WTC11 (cell line): ENCODE measurements around the gene RASGRF2. TPM values are rescaled to one million over a fixed set of nuclear protein-coding genes. Genes with fewer than 3 reads are reported as not detected.

Experiments
- ATAC-seq: fragments of 200-7000 bp; cut with Tn5 transposase; 2 replicates; pipeline ENCODE4 v1.10.0; 2021; ENCODE audit warnings: mild to moderate bottlenecking, moderate library complexity
- CTCF ChIA-PET: fragments of 300-600 bp; sonication (Branson Sonifier 250); formaldehyde crosslinking; loops from one replicate; lab custom pipeline; 2021; ENCODE audit warnings: antibody characterized with exemption; lab: Charles Lee
- POLR2A ChIA-PET: fragments of 350-600 bp; sonication (Branson Sonifier 250); formaldehyde crosslinking; loops from one replicate; lab custom pipeline; 2021; ENCODE audit warnings: antibody characterized with exemption; lab: Charles Lee
- DNase-seq: peaks from one replicate; pipeline ENCODE4 v3.0.0; 2021; ENCODE audit warnings: low spot score
- H3K27ac Mint-ChIP-seq: 2 replicates; pipeline ENCODE4 v1.8.0; 2021; ENCODE audit warnings: mixed read lengths
- H3K27me3 Mint-ChIP-seq: 2 replicates; pipeline ENCODE4 v1.8.0; 2021; ENCODE audit warnings: low read depth, mild to moderate bottlenecking, moderate library complexity, mixed read lengths
- H3K36me3 Mint-ChIP-seq: 2 replicates; pipeline ENCODE4 v1.8.0; 2021; ENCODE audit warnings: mixed read lengths
- H3K4me1 Mint-ChIP-seq: 2 replicates; pipeline ENCODE4 v1.8.0; 2022; ENCODE audit warnings: mixed read lengths
- H3K4me3 Mint-ChIP-seq: 2 replicates; pipeline ENCODE4 v1.8.0; 2021; ENCODE audit warnings: mild to moderate bottlenecking, moderate library complexity, mixed read lengths
- H3K9me3 Mint-ChIP-seq: 2 replicates; pipeline ENCODE4 v1.8.0; 2021; ENCODE audit warnings: mixed read lengths
- ATF6 ChIP-seq: sonication (generic); formaldehyde crosslinking; IDR thresholded peaks from 2 replicates; pipeline ENCODE4 v1.8.1; 2023; ENCODE audit warnings: mild to moderate bottlenecking, missing genetic modification reagents
- FOXK1 ChIP-seq: sonication (generic); formaldehyde crosslinking; IDR thresholded peaks from 2 replicates; pipeline ENCODE4 v1.8.0; 2022; ENCODE audit warnings: mild to moderate bottlenecking, moderate library complexity, missing genetic modification reagents
- MYBL2 ChIP-seq: sonication (generic); formaldehyde crosslinking; IDR thresholded peaks from 2 replicates; pipeline ENCODE4 v1.8.1; 2023; ENCODE audit warnings: mild to moderate bottlenecking, moderate library complexity, missing genetic modification reagents
- SP1 ChIP-seq: sonication (generic); formaldehyde crosslinking; conservative IDR thresholded peaks from 2 replicates; pipeline ENCODE4 v1.8.1; 2022; ENCODE audit warnings: missing genetic modification reagents
- ZNF219 ChIP-seq: sonication (generic); formaldehyde crosslinking; IDR thresholded peaks from 2 replicates; pipeline ENCODE4 v1.8.0; 2023; ENCODE audit warnings: missing genetic modification reagents, mild to moderate bottlenecking, borderline replicate concordance
- ZNF416 ChIP-seq: fragments of 250-450 bp; sonication (Bioruptor Pico); IDR thresholded peaks from 2 replicates; pipeline ENCODE4 v1.9.0; 2021; ENCODE audit warnings: mild to moderate bottlenecking, inconsistent platforms
- total RNA-seq: library from RNA; stranded (reverse); gene quantifications from 3 replicates; pipeline ENCODE4 v1.2.3, GENCODE V29; 2021
- TF ChIP-seq, protein P1 (sequence below): sonication (generic); formaldehyde crosslinking; conservative IDR thresholded peaks from 2 replicates; pipeline ENCODE4 v1.8.1; 2022; ENCODE audit warnings: mild to moderate bottlenecking, missing genetic modification reagents
- TF ChIP-seq, protein P2 (sequence below): sonication (generic); formaldehyde crosslinking; IDR thresholded peaks from 2 replicates; pipeline ENCODE4 v1.8.1; 2023; ENCODE audit warnings: mild to moderate bottlenecking, missing genetic modification reagents
- TF ChIP-seq, protein P3 (sequence below): sonication (generic); formaldehyde crosslinking; IDR thresholded peaks from 2 replicates; pipeline ENCODE4 v1.8.0; 2022; ENCODE audit warnings: mild to moderate bottlenecking, missing genetic modification reagents
- TF ChIP-seq, protein P4 (sequence below): sonication (generic); formaldehyde crosslinking; IDR thresholded peaks from 2 replicates; pipeline ENCODE4 v1.8.1; 2022; ENCODE audit warnings: missing genetic modification reagents, borderline replicate concordance
- TF ChIP-seq, protein P5 (sequence below): sonication (generic); formaldehyde crosslinking; IDR thresholded peaks from 2 replicates; pipeline ENCODE4 v1.8.1; 2022; ENCODE audit warnings: mild to moderate bottlenecking, missing genetic modification reagents, moderate library complexity, borderline replicate concordance
- TF ChIP-seq, protein P6 (sequence below): sonication (generic); formaldehyde crosslinking; IDR thresholded peaks from 2 replicates; pipeline ENCODE4 v1.8.0; 2023; ENCODE audit warnings: mild to moderate bottlenecking, missing genetic modification reagents

RASGRF2 gene
- total RNA-seq, 1 experiment from 2014 or later, result 17.6 TPM

DNA sequence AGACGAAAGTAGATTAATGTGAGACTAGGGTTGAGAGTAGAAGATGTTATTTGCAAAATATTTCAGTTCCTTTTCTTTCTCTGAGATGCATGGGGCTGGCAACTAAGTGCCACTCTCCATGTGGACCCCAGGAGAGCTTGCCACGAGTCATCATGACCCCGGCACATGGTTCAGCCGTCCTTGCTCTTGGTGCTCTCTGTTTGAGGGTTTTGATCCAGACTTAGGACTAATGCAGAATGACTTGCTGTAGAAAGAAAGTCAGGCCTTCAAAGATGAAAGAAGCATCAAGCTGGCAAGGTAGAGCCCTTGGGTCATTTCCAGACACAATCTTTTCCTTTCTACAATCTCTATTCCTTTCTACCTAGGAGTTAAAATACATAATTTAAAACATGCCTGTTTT, 84.7 kb downstream of the RASGRF2 start (continued):
- TF ChIP-seq ATF6 (CRISPR knock-in tag), result no peak
- TF ChIP-seq, protein P1, sequence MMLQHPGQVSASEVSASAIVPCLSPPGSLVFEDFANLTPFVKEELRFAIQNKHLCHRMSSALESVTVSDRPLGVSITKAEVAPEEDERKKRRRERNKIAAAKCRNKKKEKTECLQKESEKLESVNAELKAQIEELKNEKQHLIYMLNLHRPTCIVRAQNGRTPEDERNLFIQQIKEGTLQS, result no peak
- TF ChIP-seq MYBL2, result no peak
- TF ChIP-seq, protein P2, sequence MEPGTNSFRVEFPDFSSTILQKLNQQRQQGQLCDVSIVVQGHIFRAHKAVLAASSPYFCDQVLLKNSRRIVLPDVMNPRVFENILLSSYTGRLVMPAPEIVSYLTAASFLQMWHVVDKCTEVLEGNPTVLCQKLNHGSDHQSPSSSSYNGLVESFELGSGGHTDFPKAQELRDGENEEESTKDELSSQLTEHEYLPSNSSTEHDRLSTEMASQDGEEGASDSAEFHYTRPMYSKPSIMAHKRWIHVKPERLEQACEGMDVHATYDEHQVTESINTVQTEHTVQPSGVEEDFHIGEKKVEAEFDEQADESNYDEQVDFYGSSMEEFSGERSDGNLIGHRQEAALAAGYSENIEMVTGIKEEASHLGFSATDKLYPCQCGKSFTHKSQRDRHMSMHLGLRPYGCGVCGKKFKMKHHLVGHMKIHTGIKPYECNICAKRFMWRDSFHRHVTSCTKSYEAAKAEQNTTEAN, result no peak
- TF ChIP-seq, all 79 proteins: peak for 0

- DNase-seq, result no peak
- Mint-ChIP-seq H3K36me3 (peaks cover 3% of the 10 kb centered on the region), H3K4me3 (no peak overlapping the region), H3K4me1 (peaks cover 7% of the 10 kb centered on the region)
- TF ChIP-seq, protein P3, sequence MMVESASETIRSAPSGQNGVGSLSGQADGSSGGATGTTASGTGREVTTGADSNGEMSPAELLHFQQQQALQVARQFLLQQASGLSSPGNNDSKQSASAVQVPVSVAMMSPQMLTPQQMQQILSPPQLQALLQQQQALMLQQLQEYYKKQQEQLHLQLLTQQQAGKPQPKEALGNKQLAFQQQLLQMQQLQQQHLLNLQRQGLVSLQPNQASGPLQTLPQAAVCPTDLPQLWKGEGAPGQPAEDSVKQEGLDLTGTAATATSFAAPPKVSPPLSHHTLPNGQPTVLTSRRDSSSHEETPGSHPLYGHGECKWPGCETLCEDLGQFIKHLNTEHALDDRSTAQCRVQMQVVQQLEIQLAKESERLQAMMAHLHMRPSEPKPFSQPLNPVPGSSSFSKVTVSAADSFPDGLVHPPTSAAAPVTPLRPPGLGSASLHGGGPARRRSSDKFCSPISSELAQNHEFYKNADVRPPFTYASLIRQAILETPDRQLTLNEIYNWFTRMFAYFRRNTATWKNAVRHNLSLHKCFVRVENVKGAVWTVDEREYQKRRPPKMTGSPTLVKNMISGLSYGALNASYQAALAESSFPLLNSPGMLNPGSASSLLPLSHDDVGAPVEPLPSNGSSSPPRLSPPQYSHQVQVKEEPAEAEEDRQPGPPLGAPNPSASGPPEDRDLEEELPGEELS (CRISPR knock-in tag), result no peak
- TF ChIP-seq FOXK1 (no peak), ZNF416 (CRISPR knock-in tag) (no peak), SP1 (CRISPR knock-in tag) (no peak), ZNF219 (CRISPR knock-in tag) (no peak)
- TF ChIP-seq, protein P4, sequence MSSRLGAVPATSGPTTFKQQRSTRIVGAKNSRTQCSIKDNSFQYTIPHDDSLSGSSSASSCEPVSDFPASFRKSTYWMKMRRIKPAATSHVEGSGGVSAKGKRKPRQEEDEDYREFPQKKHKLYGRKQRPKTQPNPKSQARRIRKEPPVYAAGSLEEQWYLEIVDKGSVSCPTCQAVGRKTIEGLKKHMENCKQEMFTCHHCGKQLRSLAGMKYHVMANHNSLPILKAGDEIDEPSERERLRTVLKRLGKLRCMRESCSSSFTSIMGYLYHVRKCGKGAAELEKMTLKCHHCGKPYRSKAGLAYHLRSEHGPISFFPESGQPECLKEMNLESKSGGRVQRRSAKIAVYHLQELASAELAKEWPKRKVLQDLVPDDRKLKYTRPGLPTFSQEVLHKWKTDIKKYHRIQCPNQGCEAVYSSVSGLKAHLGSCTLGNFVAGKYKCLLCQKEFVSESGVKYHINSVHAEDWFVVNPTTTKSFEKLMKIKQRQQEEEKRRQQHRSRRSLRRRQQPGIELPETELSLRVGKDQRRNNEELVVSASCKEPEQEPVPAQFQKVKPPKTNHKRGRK (CRISPR knock-in tag), result no peak
- TF ChIP-seq, protein P5, sequence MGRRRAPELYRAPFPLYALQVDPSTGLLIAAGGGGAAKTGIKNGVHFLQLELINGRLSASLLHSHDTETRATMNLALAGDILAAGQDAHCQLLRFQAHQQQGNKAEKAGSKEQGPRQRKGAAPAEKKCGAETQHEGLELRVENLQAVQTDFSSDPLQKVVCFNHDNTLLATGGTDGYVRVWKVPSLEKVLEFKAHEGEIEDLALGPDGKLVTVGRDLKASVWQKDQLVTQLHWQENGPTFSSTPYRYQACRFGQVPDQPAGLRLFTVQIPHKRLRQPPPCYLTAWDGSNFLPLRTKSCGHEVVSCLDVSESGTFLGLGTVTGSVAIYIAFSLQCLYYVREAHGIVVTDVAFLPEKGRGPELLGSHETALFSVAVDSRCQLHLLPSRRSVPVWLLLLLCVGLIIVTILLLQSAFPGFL, result no peak
- TF ChIP-seq, protein P6, sequence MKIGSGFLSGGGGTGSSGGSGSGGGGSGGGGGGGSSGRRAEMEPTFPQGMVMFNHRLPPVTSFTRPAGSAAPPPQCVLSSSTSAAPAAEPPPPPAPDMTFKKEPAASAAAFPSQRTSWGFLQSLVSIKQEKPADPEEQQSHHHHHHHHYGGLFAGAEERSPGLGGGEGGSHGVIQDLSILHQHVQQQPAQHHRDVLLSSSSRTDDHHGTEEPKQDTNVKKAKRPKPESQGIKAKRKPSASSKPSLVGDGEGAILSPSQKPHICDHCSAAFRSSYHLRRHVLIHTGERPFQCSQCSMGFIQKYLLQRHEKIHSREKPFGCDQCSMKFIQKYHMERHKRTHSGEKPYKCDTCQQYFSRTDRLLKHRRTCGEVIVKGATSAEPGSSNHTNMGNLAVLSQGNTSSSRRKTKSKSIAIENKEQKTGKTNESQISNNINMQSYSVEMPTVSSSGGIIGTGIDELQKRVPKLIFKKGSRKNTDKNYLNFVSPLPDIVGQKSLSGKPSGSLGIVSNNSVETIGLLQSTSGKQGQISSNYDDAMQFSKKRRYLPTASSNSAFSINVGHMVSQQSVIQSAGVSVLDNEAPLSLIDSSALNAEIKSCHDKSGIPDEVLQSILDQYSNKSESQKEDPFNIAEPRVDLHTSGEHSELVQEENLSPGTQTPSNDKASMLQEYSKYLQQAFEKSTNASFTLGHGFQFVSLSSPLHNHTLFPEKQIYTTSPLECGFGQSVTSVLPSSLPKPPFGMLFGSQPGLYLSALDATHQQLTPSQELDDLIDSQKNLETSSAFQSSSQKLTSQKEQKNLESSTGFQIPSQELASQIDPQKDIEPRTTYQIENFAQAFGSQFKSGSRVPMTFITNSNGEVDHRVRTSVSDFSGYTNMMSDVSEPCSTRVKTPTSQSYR (CRISPR knock-in tag), result no peak
- TF ChIP-seq, all 79 proteins: peak for 0
- POLR2A ChIA-PET, result no interaction called here
- CTCF ChIA-PET, result interaction anchor here (1.1 to 1.3 kb wide), 2 partner anchors 63 kb away, joined by 3 to 5 read pairs; no protein-coding TSS in a partner anchor
- Mint-ChIP-seq H3K27me3 (no peaks in the 10 kb centered on the region), H3K27ac (no peak overlapping the region), H3K9me3 (no peaks in the 10 kb centered on the region)
- no peak for ATAC-seq
Measured at GRCh38 chr5:81045389-81045807, 85.2 kb downstream of the RASGRF2 start.
